ENCODE results near the gene DHX40.
"Not testable (repeated sequence)": the region's sequence is repeated elsewhere in the genome, so short reads cannot be mapped to it uniquely, and the experiment has no call there.

Gene DHX40

GRCh38 chr17:59561042-59561441, 4.4 kb upstream of the DHX40 start:
- no peak for DNase-seq (ENCODE audit: low read depth)

GRCh38 chr17:59565959-59566324, 532 bp downstream of the DHX40 start:
- DNase-seq (ENCODE audit: low read depth) = peak; percentile 43

- not testable (repeated sequence) for DNase-seq (ENCODE audit: low read depth)
Observed at GRCh38 chr17:59569151-59569550, 3.7 kb downstream of the DHX40 start.

- DNase-seq (ENCODE audit: low read depth) = no peak
Observed at GRCh38 chr17:59572301-59572924, 7.0 kb downstream of the DHX40 start.

- not testable (repeated sequence) for DNase-seq (ENCODE audit: low read depth)
Observed at GRCh38 chr17:59584168-59584567, 18.8 kb downstream of the DHX40 start.

GRCh38 chr17:59600169-59600568, 34.8 kb downstream of the DHX40 start:
- no peak for DNase-seq (ENCODE audit: low read depth)

GRCh38 chr17:59601130-59601529, 35.7 kb downstream of the DHX40 start:
- no peak for DNase-seq (ENCODE audit: low read depth)

- DNase-seq (ENCODE audit: low read depth) = no peak
Observed at GRCh38 chr17:59607061-59607460, 41.7 kb downstream of the DHX40 start.

- no peak for DNase-seq (ENCODE audit: low read depth)
Observed at GRCh38 chr17:59607817-59608403, 42.5 kb downstream of the DHX40 start.

- DNase-seq (ENCODE audit: low read depth) = no peak
Observed at GRCh38 chr17:59611503-59611902, 46.1 kb downstream of the DHX40 start.

GRCh38 chr17:59616253-59616920, 51.0 kb downstream of the DHX40 start:
- no peak for DNase-seq (ENCODE audit: low read depth)

- no peak for DNase-seq (ENCODE audit: low read depth)
Observed at GRCh38 chr17:59617156-59617732, 51.8 kb downstream of the DHX40 start.

- DNase-seq (ENCODE audit: low read depth) = no peak
Observed at GRCh38 chr17:59619035-59619297, 53.6 kb downstream of the DHX40 start.

- peak; percentile 96 for DNase-seq (ENCODE audit: low read depth)
Observed at GRCh38 chr17:59619298-59620063, 54.1 kb downstream of the DHX40 start, which contains the start of gene CLTC. CLTC (plus strand) TSS chr17:59619895; CDS start chr17:59620132, 237 bp downstream.

- no peak for DNase-seq (ENCODE audit: low read depth)
Observed at GRCh38 chr17:59620064-59620359, 54.6 kb downstream of the DHX40 start.

GRCh38 chr17:59620518-59621259, 55.3 kb downstream of the DHX40 start:
- DNase-seq (ENCODE audit: low read depth) = peak; percentile 14

- no peak for DNase-seq (ENCODE audit: low read depth)
Observed at GRCh38 chr17:59621771-59622170, 56.4 kb downstream of the DHX40 start.

GRCh38 chr17:59623151-59623550, 57.7 kb downstream of the DHX40 start:
- DNase-seq (ENCODE audit: low read depth) = no peak

GRCh38 chr17:59626756-59627155, 61.3 kb downstream of the DHX40 start:
- no peak for DNase-seq (ENCODE audit: low read depth)

GRCh38 chr17:59627274-59627673, 61.9 kb downstream of the DHX40 start:
- no peak for DNase-seq (ENCODE audit: low read depth)

- DNase-seq (ENCODE audit: low read depth) = no peak
Observed at GRCh38 chr17:59627770-59628171, 62.4 kb downstream of the DHX40 start.

- no peak for DNase-seq (ENCODE audit: low read depth)
Observed at GRCh38 chr17:59629174-59629573, 63.8 kb downstream of the DHX40 start.

All from HS-27A (cell line).